ENCODE measurements around the gene TTLL12.

DNA sequence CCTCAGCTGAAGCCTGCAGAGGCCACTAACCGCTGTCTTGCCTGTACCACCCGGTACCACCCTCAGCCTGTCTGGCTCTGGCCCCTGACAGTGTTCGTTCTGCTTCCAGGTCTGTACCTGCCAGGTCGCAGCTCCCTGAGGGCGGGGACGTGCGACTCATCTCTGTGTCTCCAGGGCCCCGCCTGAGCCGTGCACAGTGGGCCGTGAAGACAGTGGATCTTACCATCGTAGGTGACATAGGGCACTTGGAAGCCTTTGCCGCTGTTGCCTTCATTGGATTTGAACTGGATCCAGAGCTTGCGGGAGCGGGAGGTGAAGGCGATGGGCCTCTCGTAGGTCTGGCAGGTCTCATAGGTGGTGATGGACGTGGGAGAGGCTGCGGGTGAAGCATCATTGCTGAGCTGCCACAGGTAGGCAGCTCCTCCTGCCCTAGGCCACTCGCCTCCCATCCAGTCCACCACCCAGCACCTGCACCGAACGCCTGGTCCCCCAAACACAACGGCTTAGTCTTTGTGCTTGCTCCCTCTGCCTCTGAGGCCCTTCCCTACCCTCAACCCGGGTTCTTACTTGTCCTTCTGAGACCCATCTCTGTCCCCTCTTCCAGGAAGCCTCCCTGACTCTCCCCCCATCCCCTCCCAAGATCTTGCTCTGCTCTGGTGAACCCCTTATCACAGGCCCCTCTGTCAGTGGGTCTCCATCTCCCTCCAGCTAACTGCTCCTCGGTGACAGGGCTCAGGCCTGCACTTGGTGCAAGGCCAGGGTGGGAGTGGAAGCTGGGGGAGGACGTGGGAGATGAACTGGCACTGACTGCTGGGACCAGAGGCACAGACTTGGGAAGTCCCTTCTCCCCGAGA lies 21.1 kb upstream of the TTLL12 start:
- no peak for TF ChIP-seq CTCF (IDR thresholded peaks at IDR 0.05; ENCODE audit: low read depth, low read length)
- TF ChIP-seq EZH2phosphoT487 (IDR thresholded peaks at IDR 0.05; ENCODE audit: low read depth): no peak
